Ascending aorta (tissue), 2 donors: ENCODE measurements around the gene KL. TPM values are rescaled to one million over a fixed set of nuclear protein-coding genes. Genes with fewer than 3 reads are reported as not detected.
A peak's percentile ranks its signal among the peaks of the same experiment; 100 is the strongest.

Experiments
- DNase-seq, 2 donors: peaks; one replicate each; pipeline ENCODE4 v3.0.0-alpha.2; 2019; ENCODE audit warnings: low spot score in 2 of 2
- H3K27ac ChIP-seq, 2 donors: fragments of 200-600 bp; sonication (generic); one replicate each; pipeline ENCODE4 v1.5.1; 2016 to 2017; ENCODE audit warnings: mild to moderate bottlenecking in 1 of 2
- H3K27me3 ChIP-seq: fragments of 200-600 bp; sonication (generic); one replicate; pipeline ENCODE4 v1.5.1; 2017
- H3K36me3 ChIP-seq, 2 donors: fragments of 200-600 bp; sonication (generic); one replicate each; pipeline ENCODE4 v1.5.1; 2016
- H3K4me1 ChIP-seq, 2 donors: fragments of 200-600 bp; sonication (generic); one replicate each; pipeline ENCODE4 v1.5.1; 2016 to 2017; ENCODE audit warnings: mild to moderate bottlenecking in 1 of 2
- H3K4me3 ChIP-seq, 2 donors: fragments of 200-600 bp; sonication (generic); one replicate each; pipeline ENCODE4 v1.5.1; 2016 to 2017; ENCODE audit warnings: mild to moderate bottlenecking in 1 of 2
- H3K9me3 ChIP-seq, 2 donors: fragments of 200-600 bp; sonication (generic); one replicate each; pipeline ENCODE4 v1.5.1; 2016
- intact Hi-C: fragments of 100-400 bp; cut with DNase I; formaldehyde crosslinking; loops from one replicate; pipeline ENCODE4 v1.15.1; 2023
- total RNA-seq: library from RNA; depleted of rRNA; stranded (reverse); fragments of >200 nt; gene quantifications from one replicate; pipeline ENCODE4 v1.1.0, GENCODE V29; 2016
- TF ChIP-seq, protein P1 (sequence below), 3 experiments: fragments of 200-600 bp in 2 of 3; fragments of 450-650 bp in 1 of 3; sonication (generic) in 2 of 3; IDR thresholded peaks; one replicate each; pipeline ENCODE4 v1.5.1; 2016 to 2019; ENCODE audit warnings: antibody characterized with exemption in 3 of 3, mild to moderate bottlenecking in 1 of 3, moderate library complexity in 1 of 3

KL gene
- total RNA-seq, 1 donor from 2014 or later: 3.7 TPM

- no peak overlapping the region for H3K4me3 ChIP-seq
- H3K27ac ChIP-seq: no peak overlapping the region
- no peaks in the 10 kb centered on the region for H3K27me3 ChIP-seq
- intact Hi-C loops: no loop called here
- no peaks in the 10 kb centered on the region for H3K4me1 ChIP-seq
- TF ChIP-seq, protein P1, sequence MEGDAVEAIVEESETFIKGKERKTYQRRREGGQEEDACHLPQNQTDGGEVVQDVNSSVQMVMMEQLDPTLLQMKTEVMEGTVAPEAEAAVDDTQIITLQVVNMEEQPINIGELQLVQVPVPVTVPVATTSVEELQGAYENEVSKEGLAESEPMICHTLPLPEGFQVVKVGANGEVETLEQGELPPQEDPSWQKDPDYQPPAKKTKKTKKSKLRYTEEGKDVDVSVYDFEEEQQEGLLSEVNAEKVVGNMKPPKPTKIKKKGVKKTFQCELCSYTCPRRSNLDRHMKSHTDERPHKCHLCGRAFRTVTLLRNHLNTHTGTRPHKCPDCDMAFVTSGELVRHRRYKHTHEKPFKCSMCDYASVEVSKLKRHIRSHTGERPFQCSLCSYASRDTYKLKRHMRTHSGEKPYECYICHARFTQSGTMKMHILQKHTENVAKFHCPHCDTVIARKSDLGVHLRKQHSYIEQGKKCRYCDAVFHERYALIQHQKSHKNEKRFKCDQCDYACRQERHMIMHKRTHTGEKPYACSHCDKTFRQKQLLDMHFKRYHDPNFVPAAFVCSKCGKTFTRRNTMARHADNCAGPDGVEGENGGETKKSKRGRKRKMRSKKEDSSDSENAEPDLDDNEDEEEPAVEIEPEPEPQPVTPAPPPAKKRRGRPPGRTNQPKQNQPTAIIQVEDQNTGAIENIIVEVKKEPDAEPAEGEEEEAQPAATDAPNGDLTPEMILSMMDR (IDR thresholded peaks at IDR 0.05): no peak
- H3K9me3 ChIP-seq: peaks cover 4 to 7% of the 10 kb centered on the region in 2 donors
- no peaks in the 10 kb centered on the region for H3K36me3 ChIP-seq
- no peak for DNase-seq
These were observed 7.1 kb upstream of the KL start for GRCh38 chr13:33008946-33009722.

GRCh38 chr13:33011828-33012470 is 4.3 kb upstream of the KL start:
- DNase-seq: no peak
- peaks cover 4 to 7% of the 10 kb centered on the region in 2 donors for H3K9me3 ChIP-seq
- no peaks in the 10 kb centered on the region for H3K36me3 ChIP-seq
- H3K4me1 ChIP-seq: peaks cover 0 to 2% of the 10 kb centered on the region in 2 donors
- H3K27me3 ChIP-seq: no peaks in the 10 kb centered on the region
- H3K4me3 ChIP-seq: no peak overlapping the region
- TF ChIP-seq, protein P1 (IDR thresholded peaks at IDR 0.05): no peak
- intact Hi-C loops: no loop called here
- H3K27ac ChIP-seq: no peak overlapping the region

DNA sequence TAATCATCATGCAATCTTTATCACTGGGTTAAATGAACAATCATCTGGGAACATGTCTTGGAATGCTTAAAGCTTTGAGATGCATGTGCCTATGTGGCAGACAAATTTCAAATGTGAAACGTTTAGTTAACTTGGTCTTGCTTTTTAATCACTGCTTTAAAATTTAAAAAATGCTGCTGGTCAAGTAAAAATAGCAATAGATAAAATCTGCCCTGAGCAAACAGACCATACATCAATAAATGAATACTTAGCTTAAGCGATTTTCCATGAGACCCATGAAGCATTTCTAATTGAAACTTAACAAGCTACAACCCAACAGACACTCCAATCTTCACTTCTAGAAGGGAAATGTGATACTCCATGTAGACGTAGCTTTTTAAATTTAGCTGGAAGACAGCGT is 1.9 kb upstream of the KL start:
- Histone ChIP-seq H3K4me3 (no peak overlapping the region), H3K4me1 (peaks cover 0 to 2% of the 10 kb centered on the region in 2 donors), H3K9me3 (no peaks in the 10 kb centered on the region), H3K27ac (no peak overlapping the region), H3K27me3 (no peaks in the 10 kb centered on the region), H3K36me3 (no peaks in the 10 kb centered on the region)
- no peak for DNase-seq
- TF ChIP-seq, protein P1 (IDR thresholded peaks at IDR 0.05): no peak
- intact Hi-C loops: no loop called here

- no peak for DNase-seq
- Histone ChIP-seq H3K36me3 (no peaks in the 10 kb centered on the region), H3K27me3 (no peaks in the 10 kb centered on the region), H3K27ac (no peak overlapping the region), H3K4me1 (peaks cover 0 to 2% of the 10 kb centered on the region in 2 donors), H3K4me3 (peak overlapping the region in 1 of 2 donors; percentile 75), H3K9me3 (no peaks in the 10 kb centered on the region)
- intact Hi-C loops: loop anchor here (5.0 kb wide), 1 partner anchor 527 kb away; no protein-coding TSS in a partner anchor
- TF ChIP-seq, protein P1 (IDR thresholded peaks at IDR 0.05): no peak
These were observed 968 bp upstream of the KL start for GRCh38 chr13:33015241-33015668.

DNA sequence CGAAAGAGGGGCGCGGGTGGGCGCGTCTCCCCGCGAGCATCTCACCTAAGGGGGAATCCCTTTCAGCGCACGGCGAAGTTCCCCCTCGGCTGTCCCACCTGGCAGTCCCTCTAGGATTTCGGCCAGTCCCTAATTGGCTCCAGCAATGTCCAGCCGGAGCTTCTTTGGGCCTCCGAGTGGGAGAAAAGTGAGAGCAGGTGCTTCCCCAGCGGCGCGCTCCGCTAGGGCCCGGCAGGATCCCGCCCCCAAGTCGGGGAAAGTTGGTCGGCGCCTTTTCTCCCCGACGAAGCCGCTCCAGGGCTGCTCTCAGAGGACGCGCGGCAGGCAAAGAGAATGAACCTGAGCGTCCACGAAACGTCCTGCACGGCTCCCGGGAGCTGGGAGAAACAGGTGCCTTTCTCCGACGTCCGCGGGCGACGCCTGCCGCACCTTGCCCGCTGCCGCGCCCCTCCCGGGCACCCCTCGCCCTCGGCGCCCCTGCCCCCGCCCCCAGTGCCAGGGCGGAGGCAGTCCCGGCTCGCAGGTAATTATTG is 366 bp upstream of the KL start:
- no peaks in the 10 kb centered on the region for H3K27me3 ChIP-seq
- TF ChIP-seq, protein P1 (IDR thresholded peaks at IDR 0.05): no peak
- peak overlapping the region; percentile 55 to 75 for H3K4me3 ChIP-seq
- intact Hi-C loops: loop anchor here (5.0 kb wide), 1 partner anchor 526 kb away; no protein-coding TSS in a partner anchor
- no peak overlapping the region for H3K27ac ChIP-seq
- H3K9me3 ChIP-seq: no peaks in the 10 kb centered on the region
- no peaks in the 10 kb centered on the region for H3K36me3 ChIP-seq
- DNase-seq: no peak
- H3K4me1 ChIP-seq: peaks cover 0 to 2% of the 10 kb centered on the region in 2 donors
